ENCODE data around the gene SNX14.

- TF ChIP-seq ZNF449 (tag by site-specific recombination; IDR thresholded peaks at IDR 0.05): no peak
- TF ChIP-seq ZNF48 (tag by site-specific recombination; IDR thresholded peaks at IDR 0.05): no peak
- TF ChIP-seq KLF10 (tag by site-specific recombination; IDR thresholded peaks at IDR 0.05): no peak
- TF ChIP-seq GLI4 (tag by site-specific recombination; IDR thresholded peaks at IDR 0.05): no peak
- no peak for TF ChIP-seq ZNF138 (tag by site-specific recombination; IDR thresholded peaks at IDR 0.05; ENCODE audit: borderline replicate concordance)
- no peak for TF ChIP-seq ZNF704 (tag by site-specific recombination; IDR thresholded peaks at IDR 0.05)
These were observed 2.5 kb downstream of the SNX14 start for GRCh38 chr6:85591207-85591606.
